ENCODE data around the gene CHRM1. TPM values are rescaled to one million over a fixed set of nuclear protein-coding genes. Genes with fewer than 3 reads are reported as not detected.
"Not testable (repeated sequence)": the region's sequence is repeated elsewhere in the genome, so short reads cannot be mapped to it uniquely, and the experiment has no call there.

The CHRM1 gene
- total RNA-seq, 1 experiment from 2014 or later: not detected

GRCh38 chr11:62863687-62864335 lies 57.4 kb downstream of the CHRM1 start:
- H3K79me2 ChIP-seq (ENCODE audit: low read length): peaks cover 92% of the 10 kb centered on the region
- DNase-seq (no peak), ATAC-seq (no peak)
- no peak overlapping the region for H3K9ac ChIP-seq (ENCODE audit: low read length)
- H3K36me3 ChIP-seq (ENCODE audit: low read depth, low read length): peaks cover 10% of the 10 kb centered on the region
- POLR2A ChIA-PET (ENCODE audit: unreplicated experiment): no interaction called here
- no peaks in the 10 kb centered on the region for H3K27me3 ChIP-seq (ENCODE audit: low read length)
- no peak overlapping the region for H3K4me2 ChIP-seq (ENCODE audit: low read length)
- CTCF ChIA-PET: no interaction called here
- H3K9me3 ChIP-seq (ENCODE audit: low read length): no peaks in the 10 kb centered on the region
- no peaks in the 10 kb centered on the region for H3K9me2 ChIP-seq (replicated peaks; ENCODE audit: low read length)
- no peak overlapping the region for H2AFZ ChIP-seq (ENCODE audit: low read length)
- peaks cover 18% of the 10 kb centered on the region for H4K20me1 ChIP-seq (ENCODE audit: low read length)
- no peak overlapping the region for H3K4me3 ChIP-seq (ENCODE audit: low read length)
- no TSS peak for BruUV-seq (replicated peaks)
- H3K4me1 ChIP-seq (ENCODE audit: insufficient read depth, low read length): no peaks in the 10 kb centered on the region
- TF ChIP-seq EZH2 (IDR thresholded peaks at IDR 0.05; ENCODE audit: low read length, unreplicated experiment) (no peak), CTCF (conservative IDR thresholded peaks at IDR 0.05; ENCODE audit: low read depth, low read length) (no peak), EZH2phosphoT487 (IDR thresholded peaks at IDR 0.05; ENCODE audit: borderline replicate concordance, low read length) (no peak)
- no peak overlapping the region for H3K27ac ChIP-seq (ENCODE audit: low read length)
- no peaks in the 10 kb centered on the region for H3F3A ChIP-seq (ENCODE audit: low read length, unreplicated experiment)
- intact Hi-C loops (cut with micrococcal nuclease): no loop called here

- DNase-seq; H3K9ac ChIP-seq (ENCODE audit: low read length); H3F3A ChIP-seq (ENCODE audit: low read length, unreplicated experiment); H2AFZ ChIP-seq (ENCODE audit: low read length); BruUV-seq (replicated peaks); H3K36me3 ChIP-seq (ENCODE audit: low read depth, low read length); ATAC-seq; POLR2A ChIA-PET (ENCODE audit: unreplicated experiment); H3K9me3 ChIP-seq (ENCODE audit: low read length); H3K4me2 ChIP-seq (ENCODE audit: low read length); H3K4me3 ChIP-seq (ENCODE audit: low read length); H3K27ac ChIP-seq (ENCODE audit: low read length); H3K27me3 ChIP-seq (ENCODE audit: low read length); H3K9me2 ChIP-seq (replicated peaks; ENCODE audit: low read length): not testable (repeated sequence)
- Histone ChIP-seq H3K79me2 (ENCODE audit: low read length) (peaks cover 92% of the 10 kb centered on the region), H4K20me1 (ENCODE audit: low read length) (peaks cover 18% of the 10 kb centered on the region), H3K4me1 (ENCODE audit: insufficient read depth, low read length) (peaks cover 13% of the 10 kb centered on the region)
- intact Hi-C loops (cut with micrococcal nuclease): loop anchor here (1.0 kb wide), 3 partner anchors 56 to 128 kb away; partner anchors contain the start of genes NXF1 and TMEM179B
- CTCF ChIA-PET: interaction anchor here (0.6 kb wide), 5 partner anchors 19 to 270 kb away, joined by 3 to 15 read pairs (median 5); partner anchors contain the start of genes SLC3A2 and TUT1
Measured at GRCh38 chr11:62861564-62862192, 59.5 kb downstream of the CHRM1 start.

- H3K9me3 ChIP-seq (ENCODE audit: low read length): no peaks in the 10 kb centered on the region
- peaks cover 92% of the 10 kb centered on the region for H3K79me2 ChIP-seq (ENCODE audit: low read length)
- peaks cover 8% of the 10 kb centered on the region for H3K36me3 ChIP-seq (ENCODE audit: low read depth, low read length)
- H3K9ac ChIP-seq (ENCODE audit: low read length): no peak overlapping the region
- H3K9me2 ChIP-seq (replicated peaks; ENCODE audit: low read length): no peaks in the 10 kb centered on the region
- H3K4me2 ChIP-seq (ENCODE audit: low read length): no peak overlapping the region
- H3K4me3 ChIP-seq (ENCODE audit: low read length): no peak overlapping the region
- H2AFZ ChIP-seq (ENCODE audit: low read length): no peak overlapping the region
- BruUV-seq (replicated peaks): no TSS peak
- H3F3A ChIP-seq (ENCODE audit: low read length, unreplicated experiment): no peaks in the 10 kb centered on the region
- DNase-seq (no peak), ATAC-seq (no peak)
- CTCF ChIA-PET: interaction anchor here (0.6 kb wide), 1 partner anchor 44 kb away, joined by 3 read pairs; no protein-coding TSS in a partner anchor
- H4K20me1 ChIP-seq (ENCODE audit: low read length): peaks cover 18% of the 10 kb centered on the region
- H3K27me3 ChIP-seq (ENCODE audit: low read length): no peaks in the 10 kb centered on the region
- TF ChIP-seq EZH2 (IDR thresholded peaks at IDR 0.05; ENCODE audit: low read length, unreplicated experiment) (no peak), CTCF (conservative IDR thresholded peaks at IDR 0.05; ENCODE audit: low read depth, low read length) (no peak), EZH2phosphoT487 (IDR thresholded peaks at IDR 0.05; ENCODE audit: borderline replicate concordance, low read length) (no peak)
- intact Hi-C loops (cut with micrococcal nuclease): no loop called here
- no peak overlapping the region for H3K27ac ChIP-seq (ENCODE audit: low read length)
- H3K4me1 ChIP-seq (ENCODE audit: insufficient read depth, low read length): peaks cover 13% of the 10 kb centered on the region
- POLR2A ChIA-PET (ENCODE audit: unreplicated experiment): no interaction called here
Measured at GRCh38 chr11:62860835-62861563, 60.2 kb downstream of the CHRM1 start.

GRCh38 chr11:62859281-62859703 lies 61.9 kb downstream of the CHRM1 start:
- H3K4me2 ChIP-seq (ENCODE audit: low read length); H3K9me2 ChIP-seq (replicated peaks; ENCODE audit: low read length); H3K4me3 ChIP-seq (ENCODE audit: low read length); ATAC-seq; H3K27me3 ChIP-seq (ENCODE audit: low read length); DNase-seq; H3K27ac ChIP-seq (ENCODE audit: low read length); H3K9ac ChIP-seq (ENCODE audit: low read length); CTCF ChIA-PET; intact Hi-C loops (cut with micrococcal nuclease); BruUV-seq (replicated peaks); H2AFZ ChIP-seq (ENCODE audit: low read length); H3K9me3 ChIP-seq (ENCODE audit: low read length): not testable (repeated sequence)
- POLR2A ChIA-PET (ENCODE audit: unreplicated experiment): interaction anchor here (0.6 kb wide), 1 partner anchor 43 kb away, joined by 3 read pairs; no protein-coding TSS in a partner anchor
- H3K36me3 ChIP-seq (ENCODE audit: low read depth, low read length): peaks cover 18% of the 10 kb centered on the region
- H4K20me1 ChIP-seq (ENCODE audit: low read length): peaks cover 26% of the 10 kb centered on the region
- H3K79me2 ChIP-seq (ENCODE audit: low read length): peaks cover 92% of the 10 kb centered on the region
- H3K4me1 ChIP-seq (ENCODE audit: insufficient read depth, low read length): peaks cover 13% of the 10 kb centered on the region
- H3F3A ChIP-seq (ENCODE audit: low read length, unreplicated experiment): peaks cover 13% of the 10 kb centered on the region
